BJ (cell line): ENCODE results near the gene EGFR. TPM values are rescaled to one million over a fixed set of nuclear protein-coding genes. Genes with fewer than 3 reads are reported as not detected.

ENCODE experiments used
- CTCF ChIA-PET: fragments of 350-600 bp; formaldehyde crosslinking; extraction: SDS; loops from one replicate; lab custom pipeline; 2021; ENCODE audit warnings: antibody characterized with exemption, inconsistent platforms; lab: Yijun Ruan, JAX
- POLR2A ChIA-PET: fragments of 300-600 bp; sonication (Branson Sonifier 250); formaldehyde crosslinking; extraction: SDS; loops from one replicate; lab custom pipeline; 2021; ENCODE audit warnings: antibody characterized with exemption; lab: Charles Lee
- DNase-seq: peaks from one replicate; pipeline ENCODE4 v3.0.0-alpha.2; 2011; ENCODE audit warnings: low read depth
- H3K27me3 ChIP-seq: 2 replicates; pipeline ENCODE4 v1.6.0; 2011; ENCODE audit warnings: low read length; ENCODE audit not compliant: control insufficient read depth, insufficient read depth
- H3K36me3 ChIP-seq: 2 replicates; pipeline ENCODE4 v1.5.1; 2011; ENCODE audit warnings: low read length; ENCODE audit not compliant: control insufficient read depth, insufficient read depth
- H3K4me3 ChIP-seq: 2 replicates; pipeline ENCODE4 v1.5.1; 2011; ENCODE audit warnings: low read depth, mild to moderate bottlenecking, control low read depth, low read length
- CTCF ChIP-seq: IDR thresholded peaks from 2 replicates; pipeline ENCODE4 v1.5.1; 2011; ENCODE audit warnings: low read depth, mild to moderate bottlenecking, control low read depth, inconsistent platforms, low read length, moderate library complexity; ENCODE audit not compliant: insufficient read depth
- polyA plus RNA-seq: library from polyadenylated mRNA; depleted of rRNA; stranded (reverse); fragments of >200 nt; gene quantifications from 2 replicates; pipeline ENCODE4 v1.2.3, GENCODE V29; 2011

EGFR gene
- polyA plus RNA-seq, 1 experiment = 34.0 TPM

GRCh38 chr7:54988516-54988915, 30.3 kb upstream of the EGFR start:
- DNase-seq = no peak

GRCh38 chr7:54989453-54990225, 29.2 kb upstream of the EGFR start:
- TF ChIP-seq CTCF = no peak
- H3K4me3 ChIP-seq = no peak overlapping the region
- no peaks in the 10 kb centered on the region for H3K36me3 ChIP-seq
- CTCF ChIA-PET = no interaction called here
- H3K27me3 ChIP-seq = no peaks in the 10 kb centered on the region
- POLR2A ChIA-PET = no interaction called here
- no peak for DNase-seq

More at GRCh38 chr7:54988516-54988915, 30.3 kb upstream of the EGFR start:
- Histone ChIP-seq H3K27me3 (no peaks in the 10 kb centered on the region), H3K4me3 (no peak overlapping the region), H3K36me3 (no peaks in the 10 kb centered on the region)
- ChIA-PET CTCF (interaction anchor here (1.7 kb wide), 1 partner anchor 10 kb away, joined by 6 read pairs; no protein-coding TSS in a partner anchor), POLR2A (interaction anchor here (0.6 to 0.7 kb wide), 2 partner anchors 77 to 255 kb away, joined by 3 to 4 read pairs; no protein-coding TSS in a partner anchor)
- no peak for TF ChIP-seq CTCF

- no peak for TF ChIP-seq CTCF
- Histone ChIP-seq H3K36me3 (no peaks in the 10 kb centered on the region), H3K4me3 (no peak overlapping the region), H3K27me3 (no peaks in the 10 kb centered on the region)
- DNase-seq = no peak
- ChIA-PET POLR2A (no interaction called here), CTCF (no interaction called here)
Observed at GRCh38 chr7:54991341-54991740, 27.5 kb upstream of the EGFR start.

GRCh38 chr7:54992871-54993475, 25.8 kb upstream of the EGFR start:
- Histone ChIP-seq H3K27me3 (no peaks in the 10 kb centered on the region), H3K4me3 (no peak overlapping the region), H3K36me3 (no peaks in the 10 kb centered on the region)
- DNase-seq = no peak
- POLR2A ChIA-PET = no interaction called here
- CTCF ChIA-PET = no interaction called here
- no peak for TF ChIP-seq CTCF

- H3K27me3 ChIP-seq = no peaks in the 10 kb centered on the region
- H3K36me3 ChIP-seq = no peaks in the 10 kb centered on the region
- no peak for TF ChIP-seq CTCF
- ChIA-PET CTCF (interaction anchor here (1.2 to 1.4 kb wide), 2 partner anchors 20 to 260 kb away, joined by 3 read pairs; no protein-coding TSS in a partner anchor), POLR2A (no interaction called here)
- H3K4me3 ChIP-seq = no peak overlapping the region
- DNase-seq = no peak
Observed at GRCh38 chr7:54995166-54995565, 23.7 kb upstream of the EGFR start.
